Activated T-helper 1 cell treated with anti-CD3 and anti-CD28 coated beads, Interleukin-12 subunit alpha, Interleukin-12 subunit beta, Interleukin-2, Interleukin-4 antibody, amounts not matched to agents 30 ng/mL and 10 ng/mL and 1 ng/mL, durations not matched to agents 14 hours and 24 hours and 36 hours (primary cell): ENCODE results near the gene MSI1. TPM values are rescaled to one million over a fixed set of nuclear protein-coding genes. Genes with fewer than 3 reads are reported as not detected.

ENCODE experiments used
- DNase-seq: peaks from one replicate; pipeline ENCODE4 v3.0.0; 2021; ENCODE audit warnings: low spot score
- H3K27ac Mint-ChIP-seq: one replicate; pipeline ENCODE4 v1.8.0; 2021; ENCODE audit warnings: mild to moderate bottlenecking, mixed read lengths
- H3K27me3 Mint-ChIP-seq: one replicate; pipeline ENCODE4 v1.8.0; 2022; ENCODE audit warnings: mild to moderate bottlenecking, moderate library complexity, mixed read lengths; ENCODE audit not compliant: insufficient read depth
- H3K36me3 Mint-ChIP-seq: one replicate; pipeline ENCODE4 v1.8.0; 2021; ENCODE audit warnings: low read depth, mixed read lengths
- H3K4me1 Mint-ChIP-seq: one replicate; pipeline ENCODE4 v1.8.0; 2021; ENCODE audit warnings: low read depth, mixed read lengths
- H3K4me3 Mint-ChIP-seq: one replicate; pipeline ENCODE4 v1.8.0; 2021; ENCODE audit warnings: mild to moderate bottlenecking, moderate library complexity, mixed read lengths
- H3K9me3 Mint-ChIP-seq: one replicate; pipeline ENCODE4 v1.8.0; 2021; ENCODE audit warnings: mixed read lengths
- intact Hi-C: fragments of 100-400 bp; cut with micrococcal nuclease; formaldehyde crosslinking; loops from one replicate; pipeline ENCODE4 v1.15.1; 2024
- total RNA-seq: library from RNA; stranded (reverse); gene quantifications from 2 replicates; pipeline ENCODE4 v1.2.3, GENCODE V29; 2022

Gene MSI1
- total RNA-seq, 1 donor from 2014 or later = not detected

- H3K27me3 Mint-ChIP-seq = peaks cover 73% of the 10 kb centered on the region
- no peaks in the 10 kb centered on the region for H3K9me3 Mint-ChIP-seq
- peaks cover 3% of the 10 kb centered on the region for H3K36me3 Mint-ChIP-seq
- peak overlapping the region; percentile 47 for H3K27ac Mint-ChIP-seq
- intact Hi-C loops = no loop called here
- peak overlapping the region; percentile 68 for H3K4me3 Mint-ChIP-seq
- H3K4me1 Mint-ChIP-seq = peaks cover 11% of the 10 kb centered on the region
- no peak for DNase-seq
Measured at GRCh38 chr12:120370343-120371243, 1.6 kb upstream of the MSI1 start.

GRCh38 chr12:120369603-120370342, 809 bp upstream of the MSI1 start:
- peaks cover 11% of the 10 kb centered on the region for H3K4me1 Mint-ChIP-seq
- H3K9me3 Mint-ChIP-seq = no peaks in the 10 kb centered on the region
- DNase-seq = no peak
- peaks cover 3% of the 10 kb centered on the region for H3K36me3 Mint-ChIP-seq
- intact Hi-C loops = no loop called here
- H3K27me3 Mint-ChIP-seq = peaks cover 77% of the 10 kb centered on the region
- H3K4me3 Mint-ChIP-seq = peak overlapping the region; percentile 68
- H3K27ac Mint-ChIP-seq = peak overlapping the region; percentile 47

GRCh38 chr12:120367924-120368788, 808 bp downstream of the MSI1 start:
- Mint-ChIP-seq H3K27ac (no peak overlapping the region), H3K27me3 (peaks cover 77% of the 10 kb centered on the region), H3K4me3 (peak overlapping the region; percentile 59), H3K4me1 (peaks cover 11% of the 10 kb centered on the region), H3K9me3 (no peaks in the 10 kb centered on the region), H3K36me3 (peaks cover 3% of the 10 kb centered on the region)
- intact Hi-C loops = no loop called here
- DNase-seq = no peak

- no peak for DNase-seq
- Mint-ChIP-seq H3K9me3 (no peaks in the 10 kb centered on the region), H3K27me3 (peaks cover 77% of the 10 kb centered on the region), H3K4me1 (peaks cover 11% of the 10 kb centered on the region), H3K4me3 (peak overlapping the region; percentile 59), H3K27ac (no peak overlapping the region), H3K36me3 (peaks cover 3% of the 10 kb centered on the region)
- intact Hi-C loops = no loop called here
Measured at GRCh38 chr12:120367233-120367923, 1.6 kb downstream of the MSI1 start.

- H3K9me3 Mint-ChIP-seq = no peaks in the 10 kb centered on the region
- H3K27ac Mint-ChIP-seq = no peak overlapping the region
- intact Hi-C loops = no loop called here
- H3K27me3 Mint-ChIP-seq = peaks cover 76% of the 10 kb centered on the region
- H3K36me3 Mint-ChIP-seq = peaks cover 5% of the 10 kb centered on the region
- H3K4me1 Mint-ChIP-seq = peaks cover 11% of the 10 kb centered on the region
- DNase-seq = no peak
- peak overlapping the region; percentile 27 for H3K4me3 Mint-ChIP-seq
Measured at GRCh38 chr12:120366845-120367232, 2.1 kb downstream of the MSI1 start.

- Mint-ChIP-seq H3K4me1 (peaks cover 11% of the 10 kb centered on the region), H3K4me3 (no peak overlapping the region), H3K27ac (no peak overlapping the region), H3K9me3 (no peaks in the 10 kb centered on the region), H3K27me3 (peaks cover 71% of the 10 kb centered on the region), H3K36me3 (peaks cover 5% of the 10 kb centered on the region)
- intact Hi-C loops = no loop called here
- DNase-seq = no peak
Measured at GRCh38 chr12:120366341-120366705, 2.6 kb downstream of the MSI1 start.

- Mint-ChIP-seq H3K9me3 (no peaks in the 10 kb centered on the region), H3K4me3 (no peak overlapping the region), H3K4me1 (peaks cover 11% of the 10 kb centered on the region), H3K27me3 (peaks cover 71% of the 10 kb centered on the region), H3K27ac (no peak overlapping the region), H3K36me3 (peaks cover 5% of the 10 kb centered on the region)
- intact Hi-C loops = no loop called here
- DNase-seq = no peak
Measured at GRCh38 chr12:120365675-120366340, 3.2 kb downstream of the MSI1 start.

- DNase-seq = no peak
- no peak overlapping the region for H3K4me3 Mint-ChIP-seq
- H3K27ac Mint-ChIP-seq = no peak overlapping the region
- H3K4me1 Mint-ChIP-seq = no peaks in the 10 kb centered on the region
- intact Hi-C loops = no loop called here
- peaks cover 67% of the 10 kb centered on the region for H3K27me3 Mint-ChIP-seq
- H3K36me3 Mint-ChIP-seq = peaks cover 2% of the 10 kb centered on the region
- no peaks in the 10 kb centered on the region for H3K9me3 Mint-ChIP-seq
Measured at GRCh38 chr12:120364487-120364886, 4.5 kb downstream of the MSI1 start.

GRCh38 chr12:120363274-120363855, 5.6 kb downstream of the MSI1 start:
- DNase-seq = no peak
- intact Hi-C loops = no loop called here
- H3K27me3 Mint-ChIP-seq = peaks cover 65% of the 10 kb centered on the region
- H3K4me1 Mint-ChIP-seq = no peaks in the 10 kb centered on the region
- H3K36me3 Mint-ChIP-seq = peaks cover 2% of the 10 kb centered on the region
- H3K4me3 Mint-ChIP-seq = no peak overlapping the region
- H3K27ac Mint-ChIP-seq = no peak overlapping the region
- no peaks in the 10 kb centered on the region for H3K9me3 Mint-ChIP-seq

- intact Hi-C loops = no loop called here
- DNase-seq = no peak
- Mint-ChIP-seq H3K27ac (no peak overlapping the region), H3K27me3 (peaks cover 66% of the 10 kb centered on the region), H3K4me1 (no peaks in the 10 kb centered on the region), H3K4me3 (no peak overlapping the region), H3K9me3 (no peaks in the 10 kb centered on the region), H3K36me3 (peaks cover 2% of the 10 kb centered on the region)
Measured at GRCh38 chr12:120362516-120363273, 6.3 kb downstream of the MSI1 start.

GRCh38 chr12:120361506-120362208, 7.3 kb downstream of the MSI1 start:
- Mint-ChIP-seq H3K27me3 (peaks cover 60% of the 10 kb centered on the region), H3K36me3 (peaks cover 2% of the 10 kb centered on the region), H3K4me3 (no peak overlapping the region), H3K9me3 (no peaks in the 10 kb centered on the region), H3K27ac (no peak overlapping the region), H3K4me1 (no peaks in the 10 kb centered on the region)
- DNase-seq = no peak
- intact Hi-C loops = no loop called here
